ENCODE data around the gene JCHAIN.

- TF ChIP-seq ZFP3 (CRISPR knock-in tag; IDR thresholded peaks at IDR 0.05) (no peak), POU6F1 (CRISPR knock-in tag; IDR thresholded peaks at IDR 0.05; ENCODE audit: borderline replicate concordance, low read depth) (no peak), PATZ1 (CRISPR knock-in tag; IDR thresholded peaks at IDR 0.05; ENCODE audit: borderline replicate concordance) (no peak), TOX (CRISPR knock-in tag; IDR thresholded peaks at IDR 0.05; ENCODE audit: borderline replicate concordance) (no peak), TSHZ2 (CRISPR knock-in tag; IDR thresholded peaks at IDR 0.05) (no peak), ARNTL (CRISPR knock-in tag; IDR thresholded peaks at IDR 0.05; ENCODE audit: borderline replicate concordance, low read depth) (no peak), ISL1 (CRISPR knock-in tag; IDR thresholded peaks at IDR 0.05) (no peak), RARB (CRISPR knock-in tag; IDR thresholded peaks at IDR 0.05) (no peak)
- TF ChIP-seq, protein P1, sequence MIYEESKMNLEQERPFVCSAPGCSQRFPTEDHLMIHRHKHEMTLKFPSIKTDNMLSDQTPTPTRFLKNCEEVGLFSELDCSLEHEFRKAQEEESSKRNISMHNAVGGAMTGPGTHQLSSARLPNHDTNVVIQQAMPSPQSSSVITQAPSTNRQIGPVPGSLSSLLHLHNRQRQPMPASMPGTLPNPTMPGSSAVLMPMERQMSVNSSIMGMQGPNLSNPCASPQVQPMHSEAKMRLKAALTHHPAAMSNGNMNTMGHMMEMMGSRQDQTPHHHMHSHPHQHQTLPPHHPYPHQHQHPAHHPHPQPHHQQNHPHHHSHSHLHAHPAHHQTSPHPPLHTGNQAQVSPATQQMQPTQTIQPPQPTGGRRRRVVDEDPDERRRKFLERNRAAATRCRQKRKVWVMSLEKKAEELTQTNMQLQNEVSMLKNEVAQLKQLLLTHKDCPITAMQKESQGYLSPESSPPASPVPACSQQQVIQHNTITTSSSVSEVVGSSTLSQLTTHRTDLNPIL (CRISPR knock-in tag; IDR thresholded peaks at IDR 0.05; ENCODE audit: low read depth): no peak
Measured at GRCh38 chr4:70634482-70634881, 31.8 kb downstream of the JCHAIN start.

All from SK-N-SH treated with all-trans-retinoic acid at 6 μM for 48 hours (cell line).